BLaER1 treated with 17β-estradiol and CSF1 and Interleukin-3, amounts not matched to agents 10 nM and 100 nM (cell line): ENCODE data around the gene FGF23.
A peak's percentile ranks its signal among the peaks of the same experiment; 100 is the strongest.

Experiments used
- H3K27ac ChIP-seq, 11 experiments: shearing (Covaris generic); formaldehyde crosslinking; 2 replicates each; pipeline ENCODE4 v1.8.1; 2022
- H3K27me3 ChIP-seq, 11 experiments: shearing (Covaris generic); formaldehyde crosslinking; 2 replicates each; pipeline ENCODE4 v1.8.1; 2022
- H3K36me3 ChIP-seq, 11 experiments: shearing (Covaris generic); formaldehyde crosslinking; 2 replicates each; pipeline ENCODE4 v1.8.1; 2022
- H3K4me1 ChIP-seq, 10 experiments: shearing (Covaris generic); formaldehyde crosslinking; 2 replicates each; pipeline ENCODE4 v1.8.1; 2022
- H3K4me2 ChIP-seq, 11 experiments: shearing (Covaris generic); formaldehyde crosslinking; 2 replicates each; pipeline ENCODE4 v1.8.1; 2022
- H3K4me3 ChIP-seq, 10 experiments: shearing (Covaris generic); formaldehyde crosslinking; 2 replicates each; pipeline ENCODE4 v1.8.1; 2022
- H3K9ac ChIP-seq, 11 experiments: shearing (Covaris generic); formaldehyde crosslinking; 2 replicates each; pipeline ENCODE4 v1.8.1; 2022
- H3K9me3 ChIP-seq, 11 experiments: shearing (Covaris generic); formaldehyde crosslinking; replicated peaks in 1 of 11; 2 replicates each; pipeline ENCODE4 v1.8.1; 2022
- H4K20me1 ChIP-seq, 11 experiments: shearing (Covaris generic); formaldehyde crosslinking; 2 replicates each; pipeline ENCODE4 v1.8.1; 2022
- Cebpa-rat ChIP-seq, 11 experiments: shearing (Covaris generic); IDR thresholded peaks; 2 replicates each; pipeline ENCODE4 v1.8.1; 2022

The FGF23 gene

GRCh38 chr12:4370265-4370664 is 9.2 kb downstream of the FGF23 start:
- H3K36me3 ChIP-seq, result no peaks in the 10 kb centered on the region
- no peak overlapping the region for H3K4me3 ChIP-seq
- H3K27me3 ChIP-seq, result no peaks in the 10 kb centered on the region
- H4K20me1 ChIP-seq, result no peaks in the 10 kb centered on the region
- no peak overlapping the region for H3K9ac ChIP-seq
- no peaks in the 10 kb centered on the region for H3K4me1 ChIP-seq
- H3K27ac ChIP-seq, result no peak overlapping the region
- no peak overlapping the region for H3K4me2 ChIP-seq
- no peaks in the 10 kb centered on the region; a peak in 1 of 22 replicates for H3K9me3 ChIP-seq
- no peak for TF ChIP-seq Cebpa-rat (IDR thresholded peaks at IDR 0.05)

- Histone ChIP-seq H3K9me3 (no peaks in the 10 kb centered on the region; a peak in 1 of 22 replicates), H3K9ac (no peak overlapping the region), H4K20me1 (no peaks in the 10 kb centered on the region), H3K4me2 (no peak overlapping the region), H3K36me3 (no peaks in the 10 kb centered on the region), H3K27ac (no peak overlapping the region), H3K4me1 (no peaks in the 10 kb centered on the region), H3K27me3 (no peaks in the 10 kb centered on the region), H3K4me3 (no peak overlapping the region)
- TF ChIP-seq Cebpa-rat (IDR thresholded peaks at IDR 0.05), result no peak
Measured at GRCh38 chr12:4369548-4369947, 10.0 kb downstream of the FGF23 start.

GRCh38 chr12:4366090-4366489 is 13.4 kb downstream of the FGF23 start:
- Histone ChIP-seq H3K36me3 (no peaks in the 10 kb centered on the region), H3K4me2 (no peak overlapping the region), H3K9ac (no peak overlapping the region), H3K4me1 (no peaks in the 10 kb centered on the region), H3K4me3 (no peak overlapping the region), H3K27ac (no peak overlapping the region), H3K27me3 (no peaks in the 10 kb centered on the region), H3K9me3 (no peaks in the 10 kb centered on the region), H4K20me1 (no peaks in the 10 kb centered on the region)
- TF ChIP-seq Cebpa-rat (IDR thresholded peaks at IDR 0.05), result no peak

GRCh38 chr12:4356041-4356327 is 23.5 kb downstream of the FGF23 start:
- H3K36me3 ChIP-seq, result peaks cover 25 to 49% (median 34%) of the 10 kb centered on the region in 11 experiments
- H3K9ac ChIP-seq, result no peak overlapping the region
- no peaks in the 10 kb centered on the region for H3K27me3 ChIP-seq
- H3K9me3 ChIP-seq, result peaks cover 0 to 10% (median 8%) of the 10 kb centered on the region in 11 experiments; a peak in 12 of 22 replicates
- H3K4me1 ChIP-seq, result no peaks in the 10 kb centered on the region
- H3K4me2 ChIP-seq, result no peak overlapping the region
- no peak overlapping the region for H3K4me3 ChIP-seq
- H3K27ac ChIP-seq, result no peak overlapping the region
- peaks cover 0 to 11% (median 0%) of the 10 kb centered on the region in 11 experiments; a peak in 2 of 22 replicates for H4K20me1 ChIP-seq
- no peak for TF ChIP-seq Cebpa-rat (IDR thresholded peaks at IDR 0.05)

GRCh38 chr12:4355156-4356040 is 24.1 kb downstream of the FGF23 start:
- Histone ChIP-seq H3K4me1 (no peaks in the 10 kb centered on the region), H3K27ac (no peak overlapping the region), H3K36me3 (peaks cover 30 to 54% (median 40%) of the 10 kb centered on the region in 11 experiments), H3K27me3 (no peaks in the 10 kb centered on the region), H3K4me2 (no peak overlapping the region), H4K20me1 (peaks cover 0 to 11% (median 0%) of the 10 kb centered on the region in 11 experiments; a peak in 2 of 22 replicates), H3K9ac (no peak overlapping the region), H3K9me3 (peaks cover 0 to 10% (median 8%) of the 10 kb centered on the region in 11 experiments; a peak in 12 of 22 replicates), H3K4me3 (no peak overlapping the region)
- TF ChIP-seq Cebpa-rat (IDR thresholded peaks at IDR 0.05), result no peak

- peaks cover 42 to 70% (median 56%) of the 10 kb centered on the region in 11 experiments for H3K36me3 ChIP-seq
Measured at GRCh38 chr12:4353785-4354208, 25.7 kb downstream of the FGF23 start.

GRCh38 chr12:4346931-4347330 is 32.6 kb downstream of the FGF23 start:
- H3K36me3 ChIP-seq, result peaks cover 35 to 73% (median 52%) of the 10 kb centered on the region in 11 experiments; a peak in 21 of 22 replicates
- TF ChIP-seq Cebpa-rat (IDR thresholded peaks at IDR 0.05), result no peak

More at GRCh38 chr12:4353785-4354208, 25.7 kb downstream of the FGF23 start:
- Histone ChIP-seq H3K9me3 (peaks cover 0 to 3% (median 0%) of the 10 kb centered on the region in 11 experiments; a peak in 4 of 22 replicates), H3K4me3 (no peak overlapping the region), H3K27ac (no peak overlapping the region), H3K9ac (no peak overlapping the region), H3K27me3 (no peaks in the 10 kb centered on the region), H3K4me2 (no peak overlapping the region), H3K4me1 (no peaks in the 10 kb centered on the region), H4K20me1 (peaks cover 0 to 17% (median 0%) of the 10 kb centered on the region in 11 experiments; a peak in 5 of 22 replicates)
- TF ChIP-seq Cebpa-rat (IDR thresholded peaks at IDR 0.05), result no peak

GRCh38 chr12:4331842-4332241 is 47.7 kb downstream of the FGF23 start:
- Histone ChIP-seq H3K27me3 (no peaks in the 10 kb centered on the region), H3K9ac (no peak overlapping the region), H3K4me1 (peaks cover 0 to 15% (median 0%) of the 10 kb centered on the region in 10 experiments; a peak in 6 of 20 replicates), H3K36me3 (peaks cover 62 to 90% (median 74%) of the 10 kb centered on the region in 11 experiments), H3K27ac (no peak overlapping the region), H3K9me3 (no peaks in the 10 kb centered on the region), H3K4me3 (no peak overlapping the region), H4K20me1 (peaks cover 44 to 96% (median 58%) of the 10 kb centered on the region in 11 experiments; a peak in 21 of 22 replicates), H3K4me2 (no peak overlapping the region)
- TF ChIP-seq Cebpa-rat (IDR thresholded peaks at IDR 0.05), result no peak

More at GRCh38 chr12:4346931-4347330, 32.6 kb downstream of the FGF23 start:
- no peak overlapping the region for H3K9ac ChIP-seq
- no peak overlapping the region for H3K4me2 ChIP-seq
- H3K27ac ChIP-seq, result no peak overlapping the region
- H3K27me3 ChIP-seq, result no peaks in the 10 kb centered on the region
- peaks cover 0 to 10% (median 4%) of the 10 kb centered on the region in 11 experiments; a peak in 8 of 22 replicates for H3K9me3 ChIP-seq
- no peaks in the 10 kb centered on the region for H3K4me1 ChIP-seq
- H4K20me1 ChIP-seq, result peaks cover 0 to 25% (median 5%) of the 10 kb centered on the region in 11 experiments; a peak in 9 of 22 replicates
- no peak overlapping the region for H3K4me3 ChIP-seq

GRCh38 chr12:4331221-4331620 is 48.3 kb downstream of the FGF23 start:
- peaks cover 56 to 84% (median 68%) of the 10 kb centered on the region in 11 experiments for H3K36me3 ChIP-seq
- H3K27ac ChIP-seq, result no peak overlapping the region
- no peak overlapping the region for H3K4me2 ChIP-seq
- TF ChIP-seq Cebpa-rat (IDR thresholded peaks at IDR 0.05), result no peak
- peak overlapping the region in 1 of 11 experiments; percentile 13; a peak in 1 of 22 replicates for H3K9ac ChIP-seq
- peaks cover 47 to 100% (median 64%) of the 10 kb centered on the region in 11 experiments; a peak in 21 of 22 replicates for H4K20me1 ChIP-seq
- H3K4me1 ChIP-seq, result peaks cover 0 to 21% (median 0%) of the 10 kb centered on the region in 10 experiments; a peak in 7 of 20 replicates
- no peaks in the 10 kb centered on the region for H3K27me3 ChIP-seq
- no peak overlapping the region for H3K4me3 ChIP-seq
- H3K9me3 ChIP-seq, result no peaks in the 10 kb centered on the region
